ENCODE results near the gene LRRC71. TPM values are rescaled to one million over a fixed set of nuclear protein-coding genes. Genes with fewer than 3 reads are reported as not detected.

The LRRC71 gene
- total and polyA plus RNA-seq, 7 donors, result 0.07 TPM; not detected in 6

- Histone ChIP-seq H3K27me3 (no peaks in the 10 kb centered on the region), H3K4me3 (no peak overlapping the region), H3K9me3 (no peaks in the 10 kb centered on the region), H3K36me3 (peaks cover 27 to 98% (median 41%) of the 10 kb centered on the region in 4 donors), H3K4me1 (no peaks in the 10 kb centered on the region), H3K27ac (no peak overlapping the region)
- no peak for DNase-seq
- intact Hi-C loops (cut with DNase I), result loop anchor here (5.0 kb wide), 1 partner anchor 111 kb away; no protein-coding TSS in a partner anchor
- WGBS, 2 donors, result 68 to 75% methylated on average over 4 of the region's 4 CpGs
- TF ChIP-seq EP300 (IDR thresholded peaks at IDR 0.05) (no peak), POLR2AphosphoS5 (IDR thresholded peaks at IDR 0.05) (no peak), POLR2A (IDR thresholded peaks at IDR 0.05) (no peak), CTCF (IDR thresholded peaks at IDR 0.05) (no peak)
Measured at GRCh38 chr1:156961709-156962108, 41.3 kb downstream of the LRRC71 start.

GRCh38 chr1:156963621-156964020, 43.2 kb downstream of the LRRC71 start:
- no peak overlapping the region for H3K27ac ChIP-seq
- DNase-seq, result no peak
- WGBS, 2 donors, result 31 to 34% methylated on average over 3 of the region's 3 CpGs
- H3K4me3 ChIP-seq, result no peak overlapping the region
- peaks cover 23 to 97% (median 34%) of the 10 kb centered on the region in 4 donors for H3K36me3 ChIP-seq
- no peaks in the 10 kb centered on the region for H3K4me1 ChIP-seq
- no peaks in the 10 kb centered on the region for H3K27me3 ChIP-seq
- TF ChIP-seq EP300 (IDR thresholded peaks at IDR 0.05) (no peak), POLR2AphosphoS5 (IDR thresholded peaks at IDR 0.05) (no peak), CTCF (IDR thresholded peaks at IDR 0.05) (no peak), POLR2A (IDR thresholded peaks at IDR 0.05) (no peak)
- intact Hi-C loops (cut with DNase I), result loop anchor here (5.0 kb wide), 1 partner anchor 109 kb away; no protein-coding TSS in a partner anchor
- H3K9me3 ChIP-seq, result no peaks in the 10 kb centered on the region

GRCh38 chr1:156964441-156964840, 44.0 kb downstream of the LRRC71 start:
- DNase-seq, result no peak
- no peak for TF ChIP-seq CTCF (IDR thresholded peaks at IDR 0.05)
- TF ChIP-seq POLR2A (IDR thresholded peaks at IDR 0.05), result no peak
- TF ChIP-seq POLR2AphosphoS5 (IDR thresholded peaks at IDR 0.05), result no peak
- no peak for TF ChIP-seq EP300 (IDR thresholded peaks at IDR 0.05)
- intact Hi-C loops (cut with DNase I), result loop anchor here (5.0 kb wide), 1 partner anchor 108 kb away; no protein-coding TSS in a partner anchor
- Histone ChIP-seq H3K27me3 (no peaks in the 10 kb centered on the region), H3K4me3 (no peak overlapping the region), H3K9me3 (no peaks in the 10 kb centered on the region), H3K36me3 (peaks cover 23 to 96% (median 35%) of the 10 kb centered on the region in 4 donors), H3K27ac (no peak overlapping the region), H3K4me1 (no peaks in the 10 kb centered on the region)
- 94 to 95% methylated on average over 2 of the region's 2 CpGs for WGBS, 2 donors

DNA sequence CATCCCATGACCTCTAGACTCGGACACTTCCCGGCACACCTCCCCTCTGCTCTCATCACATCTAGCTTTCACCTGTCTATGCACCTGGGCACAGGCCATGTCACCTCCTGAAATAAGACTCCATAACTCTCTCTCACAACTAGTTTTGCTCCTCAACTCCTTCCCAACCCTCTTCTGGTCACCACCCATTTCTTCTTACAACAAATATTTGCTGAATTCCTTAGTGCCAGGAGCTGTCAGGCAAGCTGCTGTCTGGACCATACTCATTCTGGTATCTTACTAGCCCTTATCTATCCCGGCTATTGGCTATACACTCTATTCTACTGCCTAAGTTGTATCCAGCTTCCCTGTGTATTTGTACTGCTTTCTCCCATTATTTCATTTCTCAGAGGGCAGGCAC, 49.1 kb downstream of the LRRC71 start:
- Histone ChIP-seq H3K4me1 (no peaks in the 10 kb centered on the region), H3K9me3 (no peaks in the 10 kb centered on the region), H3K27me3 (no peaks in the 10 kb centered on the region), H3K27ac (no peak overlapping the region), H3K36me3 (peaks cover 0 to 96% (median 25%) of the 10 kb centered on the region in 4 donors), H3K4me3 (no peak overlapping the region)
- no peak for TF ChIP-seq POLR2A (IDR thresholded peaks at IDR 0.05)
- TF ChIP-seq EP300 (IDR thresholded peaks at IDR 0.05), result no peak
- no peak for TF ChIP-seq CTCF (IDR thresholded peaks at IDR 0.05)
- no peak for TF ChIP-seq POLR2AphosphoS5 (IDR thresholded peaks at IDR 0.05)
- no peak for DNase-seq
- WGBS, 2 donors, result 80 to 93% methylated on average over 3 of the region's 3 CpGs
- intact Hi-C loops (cut with DNase I), result no loop called here

DNA sequence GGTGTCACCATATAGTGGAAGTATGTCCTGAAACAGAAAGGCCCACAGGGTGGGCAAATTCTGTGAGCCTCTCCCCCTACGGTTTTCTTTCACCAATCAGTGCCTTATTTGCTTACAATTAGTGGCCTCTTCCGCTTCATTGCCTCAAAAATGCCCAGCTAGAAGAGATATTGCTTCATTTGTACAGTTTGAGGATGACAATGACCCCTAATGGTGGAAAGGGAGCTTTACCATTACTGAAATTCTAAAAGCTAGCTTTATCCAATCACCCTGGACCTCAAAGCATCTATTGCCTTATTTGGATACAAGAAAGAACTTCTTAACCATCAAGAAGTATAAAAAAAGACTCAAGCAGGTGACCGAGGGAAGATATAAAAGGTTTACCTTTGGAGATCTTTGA, 49.6 kb downstream of the LRRC71 start:
- WGBS, 2 donors, result 80 to 87% methylated on average over 3 of the region's 3 CpGs

More for the DNA sequence above, 49.6 kb downstream of the LRRC71 start:
- intact Hi-C loops (cut with DNase I), result no loop called here
- TF ChIP-seq EP300 (IDR thresholded peaks at IDR 0.05) (no peak), CTCF (IDR thresholded peaks at IDR 0.05) (no peak), POLR2AphosphoS5 (IDR thresholded peaks at IDR 0.05) (no peak)
- Histone ChIP-seq H3K4me3 (no peak overlapping the region), H3K4me1 (no peaks in the 10 kb centered on the region), H3K27me3 (no peaks in the 10 kb centered on the region), H3K27ac (no peak overlapping the region), H3K9me3 (no peaks in the 10 kb centered on the region), H3K36me3 (peaks cover 0 to 97% (median 25%) of the 10 kb centered on the region in 4 donors)
- no peak for DNase-seq
